A549 (cell line): ENCODE data around the gene TCF20. TPM values are rescaled to one million over a fixed set of nuclear protein-coding genes. Genes with fewer than 3 reads are reported as not detected.

Source experiments
- ATAC-seq, 2 experiments: fragments of 200-7000 bp in 1 of 2; fragments of >200 bp in 1 of 2; cut with Nextera tagmentation in 1 of 2; cut with Tn5 transposase in 1 of 2; 3 replicates each; pipeline versions ENCODE4 v1.8.0 to v1.9.1; 2018 to 2020; ENCODE audit warnings: mild to moderate bottlenecking in 1 of 2, moderate library complexity in 1 of 2
- CTCF ChIA-PET: fragments of 300-600 bp; sonication (Branson Sonifier 250); formaldehyde crosslinking; extraction: SDS; loops from one replicate; lab custom pipeline; 2021; ENCODE audit warnings: antibody characterized with exemption, inconsistent platforms; lab: Yijun Ruan, JAX
- POLR2A ChIA-PET: fragments of 350-600 bp; formaldehyde crosslinking; extraction: SDS; loops from one replicate; lab custom pipeline; 2021; ENCODE audit warnings: antibody characterized with exemption, inconsistent platforms; lab: Yijun Ruan, JAX
- DNase-seq, 2 experiments: peaks; one replicate each; pipeline versions ENCODE4 v3.0.0 to v3.0.0-alpha.2; 2011 to 2016; ENCODE audit warnings: low read depth in 1 of 2, low spot score in 1 of 2
- FAIRE-seq: peaks from 2 replicates; lab custom pipeline; 2011; peaks lifted over from hg19 to GRCh38; lab: Jason Lieb, UNC
- H3K27ac ChIP-seq, 2 experiments: fragments of >200 bp; sonication (Bioruptor Twin); formaldehyde crosslinking; 3 replicates each; pipeline ENCODE4 v1.5.1; 2016 to 2017
- H3K4me1 ChIP-seq: fragments of >200 bp; sonication (Bioruptor Twin); formaldehyde crosslinking; 3 replicates; pipeline ENCODE4 v1.6.1; 2016
- H3K4me2 ChIP-seq: fragments of >200 bp; sonication (Bioruptor Twin); formaldehyde crosslinking; 3 replicates; pipeline ENCODE4 v1.6.1; 2016
- H3K4me3 ChIP-seq: fragments of >200 bp; sonication (Bioruptor Twin); formaldehyde crosslinking; 3 replicates; pipeline ENCODE4 v1.5.1; 2016
- H3K9me3 ChIP-seq: fragments of >200 bp; sonication (Bioruptor Twin); formaldehyde crosslinking; 3 replicates; pipeline ENCODE4 v1.6.1; 2016
- FOSL2 ChIP-seq, 2 experiments: fragments of 450-650 bp in 1 of 2; fragments of >200 bp in 1 of 2; sonication (Bioruptor Twin) in 1 of 2; formaldehyde crosslinking; IDR thresholded peaks; 2 replicates each; pipeline versions ENCODE4 v1.5.0 to v1.6.1; 2016 to 2020; ENCODE audit warnings: mild to moderate bottlenecking in 1 of 2, moderate library complexity in 1 of 2
- FOXS1 ChIP-seq: fragments of 250-450 bp; sonication (Bioruptor Pico); IDR thresholded peaks from 2 replicates; pipeline ENCODE4 v1.5.0; 2020; ENCODE audit warnings: mild to moderate bottlenecking, moderate library complexity
- HEYL ChIP-seq: fragments of 250-450 bp; sonication (Bioruptor Pico); IDR thresholded peaks from 2 replicates; pipeline ENCODE4 v1.8.0; 2021; ENCODE audit warnings: mild to moderate bottlenecking, moderate library complexity
- HOXA7 ChIP-seq: fragments of 250-450 bp; sonication (Bioruptor Pico); IDR thresholded peaks from 2 replicates; pipeline ENCODE4 v1.5.0; 2020; ENCODE audit warnings: mild to moderate bottlenecking, moderate library complexity
- HOXB13 ChIP-seq: fragments of 250-450 bp; sonication (Bioruptor Pico); IDR thresholded peaks from 2 replicates; pipeline ENCODE4 v1.5.0; 2020; ENCODE audit warnings: low read depth, mild to moderate bottlenecking, moderate library complexity
- KDM5A ChIP-seq: fragments of 200-600 bp; sonication (generic); IDR thresholded peaks from 2 replicates; pipeline ENCODE4 v1.6.1; 2016; ENCODE audit warnings: antibody characterized with exemption, mild to moderate bottlenecking
- MAFK ChIP-seq: fragments of 450-650 bp; IDR thresholded peaks from 2 replicates; pipeline ENCODE4 v1.6.1; 2014; ENCODE audit not compliant: partially characterized antibody
- NFE2L2 ChIP-seq: fragments of 150-350 bp; conservative IDR thresholded peaks from 2 replicates; pipeline ENCODE4 v1.6.1; 2014; ENCODE audit warnings: low read length
- NPAS2 ChIP-seq: fragments of 250-450 bp; sonication (Bioruptor Pico); IDR thresholded peaks from 2 replicates; pipeline ENCODE4 v1.8.0; 2022; ENCODE audit warnings: mild to moderate bottlenecking, moderate library complexity, borderline replicate concordance
- POLR2A ChIP-seq: IDR thresholded peaks from 2 replicates; pipeline ENCODE4 v1.6.1; 2012; ENCODE audit warnings: mild to moderate bottlenecking, low read length
- POLR2AphosphoS2 ChIP-seq: conservative IDR thresholded peaks from 2 replicates; pipeline ENCODE4 v1.6.1; 2012; ENCODE audit warnings: low read length, improper control_type of control experiment, inconsistent platforms
- RCOR1 ChIP-seq: fragments of 150-350 bp; IDR thresholded peaks from 2 replicates; pipeline ENCODE4 v1.6.1; 2014; ENCODE audit warnings: antibody characterized with exemption, low read length, low read depth
- RFX5 ChIP-seq: fragments of 450-650 bp; IDR thresholded peaks from 2 replicates; pipeline ENCODE4 v1.7.1; 2014; ENCODE audit warnings: antibody characterized with exemption, mild to moderate bottlenecking, moderate library complexity
- RNF2 ChIP-seq: fragments of 200-600 bp; sonication (generic); IDR thresholded peaks from 2 replicates; pipeline ENCODE4 v1.6.1; 2016; ENCODE audit warnings: low read depth, mild to moderate bottlenecking, antibody characterized with exemption, moderate library complexity, borderline replicate concordance
- SMC3 ChIP-seq: fragments of >200 bp; sonication (Bioruptor Twin); formaldehyde crosslinking; IDR thresholded peaks from 3 replicates; pipeline ENCODE4 v1.6.1; 2018; ENCODE audit warnings: inconsistent platforms
- TFCP2L1 ChIP-seq: fragments of 250-450 bp; sonication (Bioruptor Pico); IDR thresholded peaks from 2 replicates; pipeline ENCODE4 v1.5.0; 2021; ENCODE audit warnings: mild to moderate bottlenecking
- ZNF302 ChIP-seq: fragments of 250-450 bp; sonication (Bioruptor Pico); IDR thresholded peaks from 2 replicates; pipeline ENCODE4 v1.9.0; 2021; ENCODE audit warnings: inconsistent platforms, mild to moderate bottlenecking, moderate library complexity
- WGBS: methylation state at CpG from one replicate; pipeline ENCODE4 v1.1.6; 2017; ENCODE audit errors: missing lambda C conversion rate; 5-methylcytosine and 5-hydroxymethylcytosine counted together
- polyA plus RNA-seq, 4 experiments: library from polyadenylated mRNA; depleted of rRNA in 3 of 4; stranded (reverse); fragments of >200 nt; fragmentation: RNase III in 1 of 4; extraction: RNeasy Plus Mini Kit Qiagen cat#74134 plus additional on column Dnase treatment in 1 of 4; gene quantifications; 2 replicates in 3 of 4; 3 replicates in 1 of 4; pipeline ENCODE4 v1.2.3, GENCODE V29; 2011 to 2017
- TF ChIP-seq, protein P1 (sequence below): fragments of 250-450 bp; sonication (Bioruptor Pico); IDR thresholded peaks from 2 replicates; pipeline ENCODE4 v1.5.0; 2020; ENCODE audit warnings: low read depth, mild to moderate bottlenecking, moderate library complexity
- TF ChIP-seq, protein P2 (sequence below): IDR thresholded peaks from 2 replicates; pipeline ENCODE4 v1.6.1; 2012
- TF ChIP-seq, protein P3 (sequence below): fragments of 200-600 bp; sonication (generic); IDR thresholded peaks from 2 replicates; pipeline ENCODE4 v1.6.1; 2016; ENCODE audit warnings: antibody characterized with exemption, mild to moderate bottlenecking, moderate library complexity
- TF ChIP-seq, protein P4 (sequence below): fragments of >200 bp; sonication (Bioruptor Twin); formaldehyde crosslinking; IDR thresholded peaks from 2 replicates; pipeline ENCODE4 v1.6.1; 2016
- TF ChIP-seq, protein P5 (sequence below): fragments of 450-650 bp; IDR thresholded peaks from 2 replicates; pipeline ENCODE4 v1.6.1; 2014; ENCODE audit warnings: antibody characterized with exemption

TCF20 gene
- polyA plus RNA-seq, 2 of the 4 experiments (the other 2 are of a cell fraction), result 11.9 to 16.5 TPM

DNA sequence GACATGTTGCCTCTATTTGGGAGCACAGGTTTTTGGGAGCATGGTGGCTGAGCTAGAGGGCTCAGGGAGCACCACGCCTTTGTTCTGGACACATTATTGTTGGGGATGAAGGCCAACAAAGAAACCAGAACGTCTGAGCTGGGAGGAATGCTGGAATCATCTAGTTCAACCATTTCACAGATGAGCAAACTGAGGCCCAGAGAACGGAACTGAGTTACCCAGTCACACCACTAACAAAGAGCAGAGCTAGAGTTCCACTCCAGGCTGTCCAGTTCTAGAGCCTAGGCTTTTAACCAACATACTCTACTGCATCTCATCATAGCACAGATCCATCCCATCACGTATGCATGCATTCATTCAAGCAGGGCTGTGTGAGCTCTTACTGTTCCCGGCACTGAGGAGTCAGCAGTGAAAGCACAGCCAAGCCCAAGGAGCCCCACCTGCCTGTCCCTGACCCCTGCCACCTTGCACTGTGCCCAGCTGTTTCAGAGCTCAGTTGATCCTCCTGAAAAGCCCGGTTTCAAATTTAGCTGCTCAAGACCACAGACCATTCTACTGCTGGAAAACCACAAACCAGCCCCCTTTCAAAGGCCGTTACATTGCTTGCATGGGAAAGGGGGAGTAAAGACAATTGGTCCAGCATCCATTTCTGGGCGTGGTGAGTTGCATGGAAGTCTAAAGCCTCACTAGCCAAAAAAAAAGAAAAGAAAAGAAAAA is 16.9 kb upstream of the TCF20 start:
- H3K27ac ChIP-seq, result no peak overlapping the region
- ChIA-PET CTCF (interaction anchor here (0.8 kb wide), 1 partner anchor 12 kb away, joined by 3 read pairs; no protein-coding TSS in a partner anchor), POLR2A (no interaction called here)
- no peak for TF ChIP-seq SMC3
- H3K4me2 ChIP-seq, result no peak overlapping the region
- DNase-seq (no peak), ATAC-seq (no peak), FAIRE-seq (no peak)
- H3K9me3 ChIP-seq, result no peaks in the 10 kb centered on the region
- no peaks in the 10 kb centered on the region for H3K4me1 ChIP-seq
- H3K4me3 ChIP-seq, result no peak overlapping the region
- 64% methylated on average over 8 of the region's 8 CpGs for WGBS

DNA sequence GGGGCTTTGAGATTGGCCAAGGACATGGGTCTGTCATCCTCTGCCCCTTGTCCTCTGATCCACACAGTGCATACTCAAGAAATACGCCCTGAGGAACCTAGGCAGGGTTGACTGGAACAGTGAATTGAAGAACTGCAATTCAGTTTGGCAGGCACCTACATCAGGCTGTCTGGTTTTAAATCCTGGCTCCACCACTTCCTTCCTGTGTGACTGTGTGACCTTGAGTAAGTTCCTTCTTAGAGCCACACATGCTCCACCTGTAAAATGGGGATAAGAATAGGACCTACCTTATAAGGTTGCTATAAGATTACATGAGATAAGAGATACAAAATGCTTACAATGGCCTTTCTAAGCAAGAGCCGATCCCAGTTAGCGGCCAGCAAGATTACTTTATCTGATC is 15.8 kb upstream of the TCF20 start:
- no peak overlapping the region for H3K27ac ChIP-seq
- ATAC-seq, result no peak
- 96% methylated on average over 3 of the region's 3 CpGs for WGBS
- no peak for FAIRE-seq
- no peaks in the 10 kb centered on the region for H3K9me3 ChIP-seq
- no peak overlapping the region for H3K4me3 ChIP-seq
- no peak for TF ChIP-seq NPAS2 (CRISPR knock-in tag)
- TF ChIP-seq, protein P1, sequence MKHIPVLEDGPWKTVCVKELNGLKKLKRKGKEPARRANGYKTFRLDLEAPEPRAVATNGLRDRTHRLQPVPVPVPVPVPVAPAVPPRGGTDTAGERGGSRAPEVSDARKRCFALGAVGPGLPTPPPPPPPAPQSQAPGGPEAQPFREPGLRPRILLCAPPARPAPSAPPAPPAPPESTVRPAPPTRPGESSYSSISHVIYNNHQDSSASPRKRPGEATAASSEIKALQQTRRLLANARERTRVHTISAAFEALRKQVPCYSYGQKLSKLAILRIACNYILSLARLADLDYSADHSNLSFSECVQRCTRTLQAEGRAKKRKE (CRISPR knock-in tag), result no peak
- no peak for TF ChIP-seq ZNF302 (CRISPR knock-in tag)
- no peak for TF ChIP-seq RNF2
- TF ChIP-seq, protein P2, sequence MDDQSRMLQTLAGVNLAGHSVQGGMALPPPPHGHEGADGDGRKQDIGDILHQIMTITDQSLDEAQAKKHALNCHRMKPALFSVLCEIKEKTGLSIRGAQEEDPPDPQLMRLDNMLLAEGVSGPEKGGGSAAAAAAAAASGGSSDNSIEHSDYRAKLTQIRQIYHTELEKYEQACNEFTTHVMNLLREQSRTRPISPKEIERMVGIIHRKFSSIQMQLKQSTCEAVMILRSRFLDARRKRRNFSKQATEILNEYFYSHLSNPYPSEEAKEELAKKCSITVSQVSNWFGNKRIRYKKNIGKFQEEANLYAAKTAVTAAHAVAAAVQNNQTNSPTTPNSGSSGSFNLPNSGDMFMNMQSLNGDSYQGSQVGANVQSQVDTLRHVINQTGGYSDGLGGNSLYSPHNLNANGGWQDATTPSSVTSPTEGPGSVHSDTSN, result no peak
- TF ChIP-seq POLR2AphosphoS2, result no peak
- TF ChIP-seq TFCP2L1 (CRISPR knock-in tag), result no peak
- TF ChIP-seq, protein P3, sequence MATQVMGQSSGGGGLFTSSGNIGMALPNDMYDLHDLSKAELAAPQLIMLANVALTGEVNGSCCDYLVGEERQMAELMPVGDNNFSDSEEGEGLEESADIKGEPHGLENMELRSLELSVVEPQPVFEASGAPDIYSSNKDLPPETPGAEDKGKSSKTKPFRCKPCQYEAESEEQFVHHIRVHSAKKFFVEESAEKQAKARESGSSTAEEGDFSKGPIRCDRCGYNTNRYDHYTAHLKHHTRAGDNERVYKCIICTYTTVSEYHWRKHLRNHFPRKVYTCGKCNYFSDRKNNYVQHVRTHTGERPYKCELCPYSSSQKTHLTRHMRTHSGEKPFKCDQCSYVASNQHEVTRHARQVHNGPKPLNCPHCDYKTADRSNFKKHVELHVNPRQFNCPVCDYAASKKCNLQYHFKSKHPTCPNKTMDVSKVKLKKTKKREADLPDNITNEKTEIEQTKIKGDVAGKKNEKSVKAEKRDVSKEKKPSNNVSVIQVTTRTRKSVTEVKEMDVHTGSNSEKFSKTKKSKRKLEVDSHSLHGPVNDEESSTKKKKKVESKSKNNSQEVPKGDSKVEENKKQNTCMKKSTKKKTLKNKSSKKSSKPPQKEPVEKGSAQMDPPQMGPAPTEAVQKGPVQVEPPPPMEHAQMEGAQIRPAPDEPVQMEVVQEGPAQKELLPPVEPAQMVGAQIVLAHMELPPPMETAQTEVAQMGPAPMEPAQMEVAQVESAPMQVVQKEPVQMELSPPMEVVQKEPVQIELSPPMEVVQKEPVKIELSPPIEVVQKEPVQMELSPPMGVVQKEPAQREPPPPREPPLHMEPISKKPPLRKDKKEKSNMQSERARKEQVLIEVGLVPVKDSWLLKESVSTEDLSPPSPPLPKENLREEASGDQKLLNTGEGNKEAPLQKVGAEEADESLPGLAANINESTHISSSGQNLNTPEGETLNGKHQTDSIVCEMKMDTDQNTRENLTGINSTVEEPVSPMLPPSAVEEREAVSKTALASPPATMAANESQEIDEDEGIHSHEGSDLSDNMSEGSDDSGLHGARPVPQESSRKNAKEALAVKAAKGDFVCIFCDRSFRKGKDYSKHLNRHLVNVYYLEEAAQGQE, result no peak
- TF ChIP-seq FOSL2 (IDR thresholded peaks at IDR 0.05), result no peak
- TF ChIP-seq FOSL2 (CRISPR knock-in tag; IDR thresholded peaks at IDR 0.05), result no peak
- TF ChIP-seq MAFK, result no peak
- TF ChIP-seq KDM5A, result no peak
- TF ChIP-seq, protein P4, sequence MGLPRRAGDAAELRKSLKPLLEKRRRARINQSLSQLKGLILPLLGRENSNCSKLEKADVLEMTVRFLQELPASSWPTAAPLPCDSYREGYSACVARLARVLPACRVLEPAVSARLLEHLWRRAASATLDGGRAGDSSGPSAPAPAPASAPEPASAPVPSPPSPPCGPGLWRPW, result no peak
- TF ChIP-seq POLR2A, result no peak
- no peak for TF ChIP-seq SMC3
- no peak overlapping the region for H3K4me2 ChIP-seq
- DNase-seq, result no peak
- H3K4me1 ChIP-seq, result no peaks in the 10 kb centered on the region
- ChIA-PET POLR2A (no interaction called here), CTCF (no interaction called here)

DNA sequence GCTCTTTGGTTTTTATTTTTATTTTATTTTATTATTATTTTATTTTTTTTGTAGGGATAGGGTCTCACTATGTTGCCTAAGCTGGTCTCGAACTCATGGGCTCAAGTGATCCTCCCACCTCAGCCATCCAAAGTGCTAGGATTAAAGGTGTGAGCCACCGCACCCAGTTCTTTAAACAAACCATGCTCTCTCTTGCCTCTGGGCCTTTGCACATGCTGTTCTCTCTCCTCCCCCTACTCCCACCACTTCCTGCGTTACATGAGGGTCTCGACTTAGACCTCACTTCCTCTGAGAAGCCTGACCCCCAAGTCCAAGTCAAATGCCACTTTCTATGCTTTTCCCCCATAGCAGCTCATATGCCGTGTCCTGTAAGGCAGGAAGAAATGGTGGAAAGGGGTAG is 15.2 kb upstream of the TCF20 start:
- Histone ChIP-seq H3K4me1 (no peaks in the 10 kb centered on the region), H3K27ac (no peak overlapping the region), H3K4me2 (no peak overlapping the region)
- no peak for FAIRE-seq
- CTCF ChIA-PET, result no interaction called here
- TF ChIP-seq HEYL (CRISPR knock-in tag), result no peak
- TF ChIP-seq FOXS1 (CRISPR knock-in tag), result no peak
- TF ChIP-seq, protein P5, sequence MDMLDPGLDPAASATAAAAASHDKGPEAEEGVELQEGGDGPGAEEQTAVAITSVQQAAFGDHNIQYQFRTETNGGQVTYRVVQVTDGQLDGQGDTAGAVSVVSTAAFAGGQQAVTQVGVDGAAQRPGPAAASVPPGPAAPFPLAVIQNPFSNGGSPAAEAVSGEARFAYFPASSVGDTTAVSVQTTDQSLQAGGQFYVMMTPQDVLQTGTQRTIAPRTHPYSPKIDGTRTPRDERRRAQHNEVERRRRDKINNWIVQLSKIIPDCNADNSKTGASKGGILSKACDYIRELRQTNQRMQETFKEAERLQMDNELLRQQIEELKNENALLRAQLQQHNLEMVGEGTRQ, result no peak
- TF ChIP-seq RFX5, result no peak
- TF ChIP-seq SMC3, result no peak
- TF ChIP-seq NFE2L2, result no peak
- TF ChIP-seq RCOR1, result no peak
- no peak for TF ChIP-seq HOXB13
- TF ChIP-seq HOXA7 (CRISPR knock-in tag), result no peak
- TF ChIP-seq, all 56 proteins: peak for 0
- 77% methylated on average over 5 of the region's 5 CpGs for WGBS
- ATAC-seq (no peak), DNase-seq (no peak)
- no peak overlapping the region for H3K4me3 ChIP-seq
- POLR2A ChIA-PET, result no interaction called here
- no peaks in the 10 kb centered on the region for H3K9me3 ChIP-seq
